Measurements from ENCODE around the gene FLAD1. TPM values are rescaled to one million over a fixed set of nuclear protein-coding genes. Genes with fewer than 3 reads are reported as not detected.

Gene FLAD1
- total RNA-seq, 2 experiments from 2014 or later = 16.7 to 19.4 TPM

DNA sequence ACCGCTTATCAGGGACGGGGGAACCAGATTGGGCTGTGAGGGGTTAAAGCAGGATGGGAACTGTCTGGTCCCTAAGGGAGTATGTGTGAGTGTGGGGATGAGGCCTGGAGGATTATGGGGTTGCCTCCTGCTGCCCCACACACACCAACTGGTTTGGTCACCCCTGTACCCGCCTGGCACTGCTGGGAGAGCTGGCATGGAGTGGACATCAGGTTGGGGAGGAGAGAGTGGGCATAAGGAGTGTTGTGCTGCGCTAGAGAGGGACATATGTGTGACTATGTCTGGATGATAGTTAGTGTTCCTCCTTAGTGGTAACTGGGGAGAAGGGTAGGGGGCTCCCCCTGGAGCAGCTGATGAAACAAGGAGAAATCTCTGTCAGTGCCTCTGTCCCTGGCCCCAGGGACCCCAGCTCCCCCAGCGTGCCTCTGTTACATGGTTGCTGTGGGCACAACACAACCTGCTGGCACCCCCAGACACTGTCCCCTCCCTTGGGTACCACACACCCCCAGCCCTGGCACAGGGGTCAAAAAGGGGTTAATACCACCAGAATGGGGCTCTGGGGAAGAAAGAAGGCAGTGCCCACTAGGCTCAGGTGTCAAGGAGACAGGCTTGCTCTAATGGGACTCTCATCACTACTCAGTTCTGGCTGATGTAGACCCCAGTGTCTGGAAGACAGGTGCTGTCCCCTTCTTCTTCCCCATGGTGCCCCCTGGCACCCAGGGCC is 21.4 kb downstream of the FLAD1 start:
- H3K4me3 ChIP-seq (ENCODE audit: low read length) = peak overlapping the region; percentile 73
- no peaks in the 10 kb centered on the region for H3K9me3 Mint-ChIP-seq
- ChIA-PET CTCF (interaction anchor here (1.3 to 13.2 kb wide), 2 partner anchors 8 to 14 kb away, joined by 3 to 159 read pairs; no protein-coding TSS in a partner anchor), POLR2A (interaction anchor here (0.9 to 10.2 kb wide), 3 partner anchors 8 to 68 kb away, joined by 4 to 189 read pairs (median 28); partner anchors contain the start of genes PBXIP1 and PMVK)
- no peaks in the 10 kb centered on the region for H3K27me3 ChIP-seq (ENCODE audit: control insufficient read depth in 1 of 2, insufficient read depth in 2 of 2, low read length in 2 of 2)
- H3K4me1 Mint-ChIP-seq (ENCODE audit: low read depth) = peaks cover 62% of the 10 kb centered on the region
- DNase-seq = no peak
- peak overlapping the region; percentile 80 for H3K27ac Mint-ChIP-seq
- ATAC-seq (ENCODE audit: poor library complexity) = no peak
- peak overlapping the region; percentile 66 to 77 for H3K27ac ChIP-seq (ENCODE audit: low read depth in 1 of 2, low read length in 2 of 2)
- H3K36me3 Mint-ChIP-seq (ENCODE audit: low read depth) = peaks cover 21% of the 10 kb centered on the region
- intact Hi-C loops (cut with DNase I, micrococcal nuclease) = loop anchor here in 1 of 2 experiments (5.0 kb wide), 1 partner anchor 58 kb away; the partner anchor contains the start of gene EFNA4
- TF ChIP-seq, protein P1, sequence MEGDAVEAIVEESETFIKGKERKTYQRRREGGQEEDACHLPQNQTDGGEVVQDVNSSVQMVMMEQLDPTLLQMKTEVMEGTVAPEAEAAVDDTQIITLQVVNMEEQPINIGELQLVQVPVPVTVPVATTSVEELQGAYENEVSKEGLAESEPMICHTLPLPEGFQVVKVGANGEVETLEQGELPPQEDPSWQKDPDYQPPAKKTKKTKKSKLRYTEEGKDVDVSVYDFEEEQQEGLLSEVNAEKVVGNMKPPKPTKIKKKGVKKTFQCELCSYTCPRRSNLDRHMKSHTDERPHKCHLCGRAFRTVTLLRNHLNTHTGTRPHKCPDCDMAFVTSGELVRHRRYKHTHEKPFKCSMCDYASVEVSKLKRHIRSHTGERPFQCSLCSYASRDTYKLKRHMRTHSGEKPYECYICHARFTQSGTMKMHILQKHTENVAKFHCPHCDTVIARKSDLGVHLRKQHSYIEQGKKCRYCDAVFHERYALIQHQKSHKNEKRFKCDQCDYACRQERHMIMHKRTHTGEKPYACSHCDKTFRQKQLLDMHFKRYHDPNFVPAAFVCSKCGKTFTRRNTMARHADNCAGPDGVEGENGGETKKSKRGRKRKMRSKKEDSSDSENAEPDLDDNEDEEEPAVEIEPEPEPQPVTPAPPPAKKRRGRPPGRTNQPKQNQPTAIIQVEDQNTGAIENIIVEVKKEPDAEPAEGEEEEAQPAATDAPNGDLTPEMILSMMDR (IDR thresholded peaks at IDR 0.05) = no peak
- H3K4me1 ChIP-seq (ENCODE audit: insufficient read depth, low read length) = peaks cover 81% of the 10 kb centered on the region
- H3K9me3 ChIP-seq (ENCODE audit: control insufficient read depth in 1 of 2, insufficient read depth in 1 of 2, low read length in 2 of 2) = no peaks in the 10 kb centered on the region
- peak overlapping the region; percentile 99 for H3K4me3 Mint-ChIP-seq
- no peaks in the 10 kb centered on the region for H3K27me3 Mint-ChIP-seq
- peaks cover 3% of the 10 kb centered on the region for H3K36me3 ChIP-seq (ENCODE audit: insufficient read depth, low read length)

DNA sequence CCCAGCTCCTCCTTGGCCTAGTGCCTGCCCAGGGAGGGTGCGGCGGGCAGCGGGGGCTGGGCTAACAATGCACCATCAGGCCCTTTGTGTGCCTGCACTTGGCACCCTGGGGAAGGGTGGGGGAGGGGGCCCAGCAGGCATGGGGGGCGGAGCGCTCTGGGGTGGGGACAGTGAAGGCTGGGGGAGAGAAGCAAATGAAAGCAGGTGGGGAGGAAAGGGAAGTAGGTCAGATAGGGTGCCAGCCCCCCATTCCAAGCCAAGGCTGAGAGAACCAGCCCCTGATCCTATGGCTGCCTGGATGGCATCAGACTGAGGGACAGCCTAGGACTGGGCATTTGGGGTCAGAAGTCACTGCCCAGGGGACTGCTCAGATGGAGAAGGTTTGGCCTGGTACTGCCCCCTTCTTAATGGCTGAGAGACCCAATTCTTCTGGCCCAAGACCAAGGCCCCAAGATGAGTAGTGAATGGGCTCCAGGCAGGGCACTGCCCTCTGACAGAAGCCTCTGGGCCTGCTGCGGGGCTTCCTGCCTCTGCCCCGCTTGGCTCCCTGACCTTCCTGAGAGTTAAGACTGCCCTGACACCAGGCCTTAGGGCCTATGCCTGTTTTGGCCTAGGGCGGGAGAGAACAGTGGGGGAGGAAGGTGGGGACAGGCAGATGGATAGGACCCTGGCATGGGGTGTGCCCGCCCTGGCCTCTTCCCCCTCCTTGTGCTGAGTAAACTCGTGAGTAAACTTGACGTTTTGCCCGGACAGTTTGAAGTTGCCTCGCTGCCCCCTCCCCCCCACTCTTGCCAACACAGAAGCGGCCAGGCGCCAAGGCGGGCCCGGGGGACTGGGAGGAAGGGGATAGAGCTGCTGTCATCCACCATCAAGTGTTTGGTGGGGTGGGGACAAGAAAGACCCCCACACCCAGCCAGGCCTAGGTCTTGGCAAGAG is 22.2 kb downstream of the FLAD1 start:
- Mint-ChIP-seq H3K4me1 (ENCODE audit: low read depth) (peaks cover 62% of the 10 kb centered on the region), H3K27ac (peak overlapping the region; percentile 80), H3K36me3 (ENCODE audit: low read depth) (peaks cover 29% of the 10 kb centered on the region), H3K27me3 (no peaks in the 10 kb centered on the region), H3K9me3 (no peaks in the 10 kb centered on the region), H3K4me3 (peak overlapping the region; percentile 99)
- H3K4me1 ChIP-seq (ENCODE audit: insufficient read depth, low read length) = peaks cover 81% of the 10 kb centered on the region
- H3K4me3 ChIP-seq (ENCODE audit: low read length) = peak overlapping the region; percentile 73
- DNase-seq (peak in 4 of 14 experiments; percentile 52 to 71 (median 56)), ATAC-seq (ENCODE audit: poor library complexity) (no peak)
- POLR2A ChIA-PET = interaction anchor here (1.6 to 10.2 kb wide), 5 partner anchors 7 to 68 kb away, joined by 9 to 189 read pairs (median 28); partner anchors contain the start of genes FLAD1, PBXIP1 and PMVK
- no peaks in the 10 kb centered on the region for H3K9me3 ChIP-seq (ENCODE audit: control insufficient read depth in 1 of 2, insufficient read depth in 1 of 2, low read length in 2 of 2)
- peak overlapping the region; percentile 66 to 77 for H3K27ac ChIP-seq (ENCODE audit: low read depth in 1 of 2, low read length in 2 of 2)
- no peaks in the 10 kb centered on the region for H3K27me3 ChIP-seq (ENCODE audit: control insufficient read depth in 1 of 2, insufficient read depth in 2 of 2, low read length in 2 of 2)
- intact Hi-C loops (cut with DNase I, micrococcal nuclease) = no loop called here
- TF ChIP-seq, protein P1 (IDR thresholded peaks at IDR 0.05) = no peak
- peaks cover 3% of the 10 kb centered on the region for H3K36me3 ChIP-seq (ENCODE audit: insufficient read depth, low read length)
- CTCF ChIA-PET = interaction anchor here (0.9 to 13.2 kb wide), 4 partner anchors 12 to 61 kb away, joined by 3 to 159 read pairs (median 17); partner anchors contain the start of gene PYGO2

DNA sequence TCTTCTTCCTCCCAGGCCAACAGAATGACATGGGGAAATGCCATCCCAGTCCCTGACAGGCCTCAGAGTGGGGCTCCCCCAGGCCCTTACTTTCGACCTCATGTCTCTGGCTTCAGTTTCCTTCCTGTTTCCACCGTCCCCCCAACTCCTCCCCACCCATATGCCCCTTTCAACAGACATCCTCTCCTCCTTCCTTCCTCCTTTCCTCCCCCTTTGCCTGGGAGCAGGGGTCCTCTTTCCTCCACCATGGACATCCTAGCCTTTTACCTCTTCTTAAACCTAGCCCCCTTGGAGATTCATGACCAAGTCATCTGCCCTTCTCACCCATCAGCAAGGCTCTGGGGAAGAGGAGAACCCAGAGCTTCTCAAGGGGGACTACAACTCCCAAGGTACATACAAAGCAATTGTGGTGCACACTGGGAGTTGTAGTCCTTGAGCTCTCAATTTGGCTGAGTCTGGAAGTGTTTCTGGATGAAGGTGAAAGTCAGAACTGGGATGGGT is 23.5 kb downstream of the FLAD1 start:
- Histone ChIP-seq H3K27me3 (ENCODE audit: control insufficient read depth in 1 of 2, insufficient read depth in 2 of 2, low read length in 2 of 2) (no peaks in the 10 kb centered on the region), H3K9me3 (ENCODE audit: control insufficient read depth in 1 of 2, insufficient read depth in 1 of 2, low read length in 2 of 2) (no peaks in the 10 kb centered on the region), H3K27ac (ENCODE audit: low read depth in 1 of 2, low read length in 2 of 2) (peak overlapping the region; percentile 66 to 77), H3K36me3 (ENCODE audit: insufficient read depth, low read length) (peaks cover 11% of the 10 kb centered on the region), H3K4me3 (ENCODE audit: low read length) (peak overlapping the region; percentile 3), H3K4me1 (ENCODE audit: insufficient read depth, low read length) (peaks cover 82% of the 10 kb centered on the region)
- no peaks in the 10 kb centered on the region for H3K27me3 Mint-ChIP-seq
- intact Hi-C loops (cut with DNase I, micrococcal nuclease) = no loop called here
- TF ChIP-seq, protein P1 (IDR thresholded peaks at IDR 0.05) = no peak
- peaks cover 30% of the 10 kb centered on the region for H3K36me3 Mint-ChIP-seq (ENCODE audit: low read depth)
- H3K9me3 Mint-ChIP-seq = no peaks in the 10 kb centered on the region
- H3K4me3 Mint-ChIP-seq = peak overlapping the region; percentile 91
- CTCF ChIA-PET = interaction anchor here (0.8 to 4.0 kb wide), 4 partner anchors 10 to 63 kb away, joined by 3 to 31 read pairs (median 3); partner anchors contain the start of gene PYGO2
- POLR2A ChIA-PET = interaction anchor here (1.0 to 3.1 kb wide), 7 partner anchors 10 to 69 kb away, joined by 3 to 29 read pairs (median 9); partner anchors contain the start of genes FLAD1, PBXIP1, PMVK and PYGO2
- H3K4me1 Mint-ChIP-seq (ENCODE audit: low read depth) = peaks cover 70% of the 10 kb centered on the region
- peak in 4 of 14 experiments; percentile 50 to 78 (median 71) for DNase-seq
- ATAC-seq (ENCODE audit: poor library complexity) = peak; percentile 37
- peak overlapping the region; percentile 80 for H3K27ac Mint-ChIP-seq

Data from CD4-positive, alpha-beta T cell (primary cell).